Right renal cortex interstitium (tissue), 3 donors: ENCODE data around the gene PNPLA6. TPM values are rescaled to one million over a fixed set of nuclear protein-coding genes. Genes with fewer than 3 reads are reported as not detected.

Source experiments
- DNase-seq, 3 donors: peaks; one replicate each; pipeline ENCODE4 v3.0.0-alpha.2; 2013; ENCODE audit warnings: low read depth in 3 of 3, low spot score in 2 of 3
- polyA plus RNA-seq, 3 donors: library from polyadenylated mRNA; unstranded; fragments of 120-200 nt; gene quantifications; one replicate each; pipeline ENCODE4 v1.2.1, GENCODE V29; 2013; ENCODE audit not compliant: insufficient read length in 3 of 3

Gene PNPLA6
- polyA plus RNA-seq = 10 to 100 TPM; 29.4 to 39.1 (median 32.5) TPM

- peak; percentile 88 to 92 (median 88) for DNase-seq
Measured at GRCh38 chr19:7535047-7535997, at the start of gene PNPLA6. Gene PNPLA6 (plus strand): TSS chr19:7535717. CDS start chr19:7535789, 72 bp downstream.

GRCh38 chr19:7486923-7487322 is 48.6 kb upstream of the PNPLA6 start:
- no peak for DNase-seq

- DNase-seq = peak; percentile 85 to 87 (median 87)
Measured at GRCh38 chr19:7488736-7489353, 46.7 kb upstream of the PNPLA6 start, which contains the start of gene PEX11G. Gene PEX11G (minus strand): TSS chr19:7489035. CDS start chr19:7489010, 25 bp downstream.

GRCh38 chr19:7489609-7490044 is 45.9 kb upstream of the PNPLA6 start:
- DNase-seq = no peak

GRCh38 chr19:7492142-7492541 is 43.4 kb upstream of the PNPLA6 start:
- no peak for DNase-seq

- no peak for DNase-seq
Measured at GRCh38 chr19:7492558-7492957, 43.0 kb upstream of the PNPLA6 start.

GRCh38 chr19:7494416-7495098 is 41.0 kb upstream of the PNPLA6 start:
- DNase-seq = peak in 1 of 3 donors; percentile 66

- no peak for DNase-seq
Measured at GRCh38 chr19:7497292-7497691, 38.2 kb upstream of the PNPLA6 start.

GRCh38 chr19:7500811-7501450 is 34.6 kb upstream of the PNPLA6 start:
- DNase-seq = peak in 1 of 3 donors; percentile 67

- no peak for DNase-seq
Measured at GRCh38 chr19:7502552-7502951, 33.0 kb upstream of the PNPLA6 start.

GRCh38 chr19:7504684-7505083 is 30.8 kb upstream of the PNPLA6 start:
- DNase-seq = no peak

- no peak for DNase-seq
Measured at GRCh38 chr19:7505288-7505681, 30.2 kb upstream of the PNPLA6 start.

GRCh38 chr19:7505682-7506384 is 29.7 kb upstream of the PNPLA6 start:
- DNase-seq = no peak

GRCh38 chr19:7506385-7507328 is 28.9 kb upstream of the PNPLA6 start:
- no peak for DNase-seq

GRCh38 chr19:7507884-7508283 is 27.6 kb upstream of the PNPLA6 start:
- no peak for DNase-seq

- DNase-seq = no peak
Measured at GRCh38 chr19:7509625-7510024, 25.9 kb upstream of the PNPLA6 start.

GRCh38 chr19:7512400-7512851 is 23.1 kb upstream of the PNPLA6 start:
- DNase-seq = no peak

- DNase-seq = no peak
Measured at GRCh38 chr19:7513809-7514642, 21.5 kb upstream of the PNPLA6 start.
